Astrocyte (in vitro differentiated cells and primary cell): ENCODE measurements around the gene HSBP1. TPM values are rescaled to one million over a fixed set of nuclear protein-coding genes. Genes with fewer than 3 reads are reported as not detected.

Experiments
- DNase-seq: peaks from one replicate; pipeline ENCODE4 v3.0.0-alpha.2; 2010; ENCODE audit warnings: low read depth
- FAIRE-seq: peaks from 2 replicates; lab custom pipeline; 2011; peaks lifted over from hg19 to GRCh38; lab: Jason Lieb, UNC
- H2AFZ ChIP-seq: 2 replicates; pipeline ENCODE4 v1.6.0; 2012; ENCODE audit warnings: low read depth, low read length, inconsistent platforms
- H3K27ac ChIP-seq: 2 replicates; pipeline ENCODE4 v1.5.1; 2011; ENCODE audit warnings: low read depth, low read length, inconsistent platforms
- H3K27me3 ChIP-seq: 2 replicates; pipeline ENCODE4 v1.6.0; 2011; ENCODE audit warnings: low read length, inconsistent platforms; ENCODE audit not compliant: insufficient read depth
- H3K36me3 ChIP-seq: 2 replicates; pipeline ENCODE4 v1.5.1; 2011; ENCODE audit warnings: low read length, inconsistent platforms; ENCODE audit not compliant: insufficient read depth
- H3K4me1 ChIP-seq: 2 replicates; pipeline ENCODE4 v1.5.1; 2011; ENCODE audit warnings: low read length, inconsistent platforms; ENCODE audit not compliant: insufficient read depth
- H3K4me2 ChIP-seq: 2 replicates; pipeline ENCODE4 v1.6.0; 2012; ENCODE audit warnings: low read length, inconsistent platforms
- H3K4me3 ChIP-seq: 2 replicates; pipeline ENCODE4 v1.5.1; 2011; ENCODE audit warnings: low read depth, mild to moderate bottlenecking, low read length, inconsistent platforms; ENCODE audit not compliant: insufficient read depth
- H3K79me2 ChIP-seq: 2 replicates; pipeline ENCODE4 v1.6.0; 2012; ENCODE audit warnings: mild to moderate bottlenecking, low read length, inconsistent platforms; ENCODE audit not compliant: insufficient read depth
- H3K9ac ChIP-seq: 2 replicates; pipeline ENCODE4 v1.6.0; 2012; ENCODE audit warnings: mild to moderate bottlenecking, low read length, inconsistent platforms
- H3K9me3 ChIP-seq: 2 replicates; pipeline ENCODE4 v1.5.1; 2012; ENCODE audit warnings: low read depth, mild to moderate bottlenecking, low read length, inconsistent platforms; ENCODE audit not compliant: insufficient read depth
- H4K20me1 ChIP-seq: 2 replicates; pipeline ENCODE4 v1.6.0; 2012; ENCODE audit warnings: low read length, inconsistent platforms; ENCODE audit not compliant: insufficient read depth
- H3K27ac Mint-ChIP-seq: one replicate; pipeline ENCODE4 v1.8.0; 2021; ENCODE audit warnings: mild to moderate bottlenecking, mixed read lengths; ENCODE audit not compliant: unreplicated experiment
- H3K27me3 Mint-ChIP-seq: one replicate; pipeline ENCODE4 v1.8.0; 2021; ENCODE audit warnings: low read depth, mixed read lengths; ENCODE audit not compliant: unreplicated experiment
- H3K36me3 Mint-ChIP-seq: one replicate; pipeline ENCODE4 v1.8.0; 2021; ENCODE audit warnings: low read depth, mixed read lengths; ENCODE audit not compliant: unreplicated experiment
- H3K4me1 Mint-ChIP-seq: one replicate; pipeline ENCODE4 v1.8.0; 2021; ENCODE audit warnings: low read depth, mixed read lengths; ENCODE audit not compliant: unreplicated experiment
- H3K4me3 Mint-ChIP-seq: one replicate; pipeline ENCODE4 v1.8.0; 2021; ENCODE audit warnings: mild to moderate bottlenecking, moderate library complexity, mixed read lengths; ENCODE audit not compliant: unreplicated experiment
- H3K9me3 Mint-ChIP-seq: one replicate; pipeline ENCODE4 v1.8.0; 2021; ENCODE audit warnings: mild to moderate bottlenecking, mixed read lengths; ENCODE audit not compliant: unreplicated experiment
- EZH2 ChIP-seq: IDR thresholded peaks from 2 replicates; pipeline ENCODE4 v1.6.1; 2012; ENCODE audit warnings: mild to moderate bottlenecking, low read length, inconsistent platforms; ENCODE audit not compliant: insufficient read depth
- total RNA-seq: library from RNA; stranded (reverse); gene quantifications from 2 replicates; pipeline ENCODE4 v1.2.1, GENCODE V29; 2021
- TF ChIP-seq, protein P1 (sequence below): IDR thresholded peaks from 2 replicates; pipeline ENCODE4 v1.5.1; 2011; ENCODE audit warnings: low read depth, mild to moderate bottlenecking, inconsistent platforms, low read length, moderate library complexity; ENCODE audit not compliant: insufficient read depth

Gene HSBP1
- total RNA-seq, 1 donor from 2014 or later, result 179 TPM

DNA sequence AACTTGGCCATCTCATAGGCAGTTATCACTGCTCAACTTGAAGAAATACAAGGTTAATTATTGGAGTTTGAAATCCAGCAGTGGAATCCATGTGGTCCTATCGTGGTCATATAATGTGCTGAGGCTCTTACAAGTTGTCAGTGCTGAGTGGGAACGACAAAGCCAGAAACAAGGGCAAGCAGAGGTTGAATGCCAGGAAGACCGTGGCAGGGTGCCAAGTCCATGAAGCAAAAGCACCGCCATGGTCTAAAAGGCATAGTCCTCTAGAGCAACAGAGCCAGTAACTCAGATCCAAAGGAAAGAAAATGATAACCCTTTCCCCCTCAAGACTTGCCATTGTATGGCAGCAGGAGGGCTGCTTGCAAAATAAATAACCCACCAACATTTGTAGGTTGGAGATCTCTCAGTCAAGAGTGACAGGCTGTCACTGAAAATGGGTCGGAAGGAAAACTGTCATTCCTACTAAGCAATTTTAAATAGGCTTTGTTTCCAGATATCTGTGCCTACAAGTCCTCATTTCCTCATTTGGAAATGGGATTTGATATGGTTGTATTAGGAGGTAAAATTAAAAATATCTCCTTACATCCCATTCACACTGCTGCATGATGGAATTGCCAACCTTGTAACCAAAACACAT is 36.4 kb upstream of the HSBP1 start:
- Mint-ChIP-seq H3K4me1 (no peaks in the 10 kb centered on the region), H3K36me3 (no peaks in the 10 kb centered on the region), H3K27ac (no peak overlapping the region), H3K9me3 (peaks cover 5% of the 10 kb centered on the region), H3K4me3 (no peak overlapping the region), H3K27me3 (peaks cover 3% of the 10 kb centered on the region)
- H3K4me3 ChIP-seq, result no peak overlapping the region
- no peak overlapping the region for H2AFZ ChIP-seq
- H3K27me3 ChIP-seq, result no peaks in the 10 kb centered on the region
- DNase-seq (peak; percentile 1), FAIRE-seq (no peak)
- H3K79me2 ChIP-seq, result no peaks in the 10 kb centered on the region
- no peaks in the 10 kb centered on the region for H3K36me3 ChIP-seq
- TF ChIP-seq EZH2, result no peak
- TF ChIP-seq, protein P1, sequence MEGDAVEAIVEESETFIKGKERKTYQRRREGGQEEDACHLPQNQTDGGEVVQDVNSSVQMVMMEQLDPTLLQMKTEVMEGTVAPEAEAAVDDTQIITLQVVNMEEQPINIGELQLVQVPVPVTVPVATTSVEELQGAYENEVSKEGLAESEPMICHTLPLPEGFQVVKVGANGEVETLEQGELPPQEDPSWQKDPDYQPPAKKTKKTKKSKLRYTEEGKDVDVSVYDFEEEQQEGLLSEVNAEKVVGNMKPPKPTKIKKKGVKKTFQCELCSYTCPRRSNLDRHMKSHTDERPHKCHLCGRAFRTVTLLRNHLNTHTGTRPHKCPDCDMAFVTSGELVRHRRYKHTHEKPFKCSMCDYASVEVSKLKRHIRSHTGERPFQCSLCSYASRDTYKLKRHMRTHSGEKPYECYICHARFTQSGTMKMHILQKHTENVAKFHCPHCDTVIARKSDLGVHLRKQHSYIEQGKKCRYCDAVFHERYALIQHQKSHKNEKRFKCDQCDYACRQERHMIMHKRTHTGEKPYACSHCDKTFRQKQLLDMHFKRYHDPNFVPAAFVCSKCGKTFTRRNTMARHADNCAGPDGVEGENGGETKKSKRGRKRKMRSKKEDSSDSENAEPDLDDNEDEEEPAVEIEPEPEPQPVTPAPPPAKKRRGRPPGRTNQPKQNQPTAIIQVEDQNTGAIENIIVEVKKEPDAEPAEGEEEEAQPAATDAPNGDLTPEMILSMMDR, result no peak
- H3K27ac ChIP-seq, result no peak overlapping the region
- H3K9ac ChIP-seq, result no peak overlapping the region
- no peaks in the 10 kb centered on the region for H3K9me3 ChIP-seq
- no peak overlapping the region for H3K4me2 ChIP-seq
- no peaks in the 10 kb centered on the region for H4K20me1 ChIP-seq
- H3K4me1 ChIP-seq, result no peaks in the 10 kb centered on the region

GRCh38 chr16:83772806-83773205 is 35.0 kb upstream of the HSBP1 start:
- DNase-seq (no peak), FAIRE-seq (no peak)
- Histone ChIP-seq H3K9ac (no peak overlapping the region), H3K36me3 (no peaks in the 10 kb centered on the region), H3K79me2 (no peaks in the 10 kb centered on the region), H3K4me1 (no peaks in the 10 kb centered on the region), H3K27ac (no peak overlapping the region), H2AFZ (no peak overlapping the region), H3K9me3 (no peaks in the 10 kb centered on the region), H3K4me3 (no peak overlapping the region), H3K27me3 (no peaks in the 10 kb centered on the region), H3K4me2 (no peak overlapping the region), H4K20me1 (no peaks in the 10 kb centered on the region)
- no peak overlapping the region for H3K27ac Mint-ChIP-seq
- no peaks in the 10 kb centered on the region for H3K36me3 Mint-ChIP-seq
- H3K27me3 Mint-ChIP-seq, result peaks cover 3% of the 10 kb centered on the region
- peaks cover 5% of the 10 kb centered on the region for H3K9me3 Mint-ChIP-seq
- no peak overlapping the region for H3K4me3 Mint-ChIP-seq
- no peaks in the 10 kb centered on the region for H3K4me1 Mint-ChIP-seq
- TF ChIP-seq EZH2, result no peak
- TF ChIP-seq, protein P1, result no peak

DNA sequence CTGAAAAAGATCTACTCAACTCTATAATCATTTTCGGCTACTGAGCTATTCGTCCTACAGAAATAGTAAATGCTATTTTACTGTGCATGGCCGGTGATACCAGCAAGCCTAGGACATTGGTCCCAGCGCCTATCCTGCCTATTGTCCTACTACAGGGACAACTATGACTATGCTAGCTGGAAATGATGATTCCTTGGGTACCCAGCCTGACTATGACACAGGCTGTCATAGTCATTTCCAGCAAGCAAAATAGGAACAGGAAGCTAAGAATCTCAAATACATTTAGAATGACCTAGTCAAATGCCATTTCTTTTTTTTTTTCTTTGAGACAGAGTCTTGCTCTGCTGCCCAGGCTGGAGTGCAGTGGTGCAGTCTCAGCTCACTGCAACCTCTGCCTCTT is 33.7 kb upstream of the HSBP1 start:
- no peaks in the 10 kb centered on the region for H3K79me2 ChIP-seq
- Mint-ChIP-seq H3K4me1 (no peaks in the 10 kb centered on the region), H3K36me3 (no peaks in the 10 kb centered on the region), H3K9me3 (peaks cover 5% of the 10 kb centered on the region), H3K4me3 (no peak overlapping the region), H3K27me3 (peaks cover 3% of the 10 kb centered on the region), H3K27ac (no peak overlapping the region)
- no peaks in the 10 kb centered on the region for H3K27me3 ChIP-seq
- TF ChIP-seq, protein P1, result no peak
- TF ChIP-seq EZH2, result no peak
- H3K27ac ChIP-seq, result no peak overlapping the region
- no peak overlapping the region for H3K4me3 ChIP-seq
- H2AFZ ChIP-seq, result no peak overlapping the region
- FAIRE-seq, result no peak
- no peak overlapping the region for H3K9ac ChIP-seq
- no peaks in the 10 kb centered on the region for H4K20me1 ChIP-seq
- no peak overlapping the region for H3K4me2 ChIP-seq
- no peak for DNase-seq
- no peaks in the 10 kb centered on the region for H3K36me3 ChIP-seq
- no peaks in the 10 kb centered on the region for H3K4me1 ChIP-seq
- no peaks in the 10 kb centered on the region for H3K9me3 ChIP-seq
